AG04449 (cell line): ENCODE results near the gene ACLY.

Experiments
- CTCF ChIA-PET: fragments of 350-600 bp; formaldehyde crosslinking; extraction: SDS; loops from one replicate; lab custom pipeline; 2021; ENCODE audit warnings: antibody characterized with exemption; lab: Yijun Ruan, JAX
- POLR2A ChIA-PET: fragments of 400-600, 350-600 bp; formaldehyde crosslinking; extraction: SDS; loops from one replicate; lab custom pipeline; 2020; ENCODE audit warnings: antibody characterized with exemption, inconsistent platforms; lab: Yijun Ruan, JAX
- DNase-seq: peaks from one replicate; pipeline ENCODE4 v3.0.0-alpha.2; 2010; ENCODE audit warnings: low read depth, low spot score
- H3K4me3 ChIP-seq: 2 replicates; pipeline ENCODE4 v1.5.1; 2011; ENCODE audit warnings: low read depth, mild to moderate bottlenecking, control low read depth, low read length
- CTCF ChIP-seq: IDR thresholded peaks from one replicate; pipeline ENCODE4 v1.5.1; 2011; ENCODE audit warnings: mild to moderate bottlenecking, moderate library complexity, low read length, control low read depth, inconsistent platforms; ENCODE audit not compliant: insufficient read depth; ENCODE audit errors: missing control alignments

Gene ACLY

GRCh38 chr17:41912925-41913324 is 5.8 kb downstream of the ACLY start:
- DNase-seq: no peak
- POLR2A ChIA-PET: interaction anchor here (0.7 kb wide), 2 partner anchors 12 to 17 kb away, joined by 3 read pairs; no protein-coding TSS in a partner anchor
- CTCF ChIA-PET: interaction anchor here (0.6 to 1.4 kb wide), 4 partner anchors 18 to 1014 kb away, joined by 3 to 5 read pairs (median 4); partner anchors contain the start of gene ODAD4
- peak; percentile 1 for TF ChIP-seq CTCF
- no peak overlapping the region for H3K4me3 ChIP-seq

DNA sequence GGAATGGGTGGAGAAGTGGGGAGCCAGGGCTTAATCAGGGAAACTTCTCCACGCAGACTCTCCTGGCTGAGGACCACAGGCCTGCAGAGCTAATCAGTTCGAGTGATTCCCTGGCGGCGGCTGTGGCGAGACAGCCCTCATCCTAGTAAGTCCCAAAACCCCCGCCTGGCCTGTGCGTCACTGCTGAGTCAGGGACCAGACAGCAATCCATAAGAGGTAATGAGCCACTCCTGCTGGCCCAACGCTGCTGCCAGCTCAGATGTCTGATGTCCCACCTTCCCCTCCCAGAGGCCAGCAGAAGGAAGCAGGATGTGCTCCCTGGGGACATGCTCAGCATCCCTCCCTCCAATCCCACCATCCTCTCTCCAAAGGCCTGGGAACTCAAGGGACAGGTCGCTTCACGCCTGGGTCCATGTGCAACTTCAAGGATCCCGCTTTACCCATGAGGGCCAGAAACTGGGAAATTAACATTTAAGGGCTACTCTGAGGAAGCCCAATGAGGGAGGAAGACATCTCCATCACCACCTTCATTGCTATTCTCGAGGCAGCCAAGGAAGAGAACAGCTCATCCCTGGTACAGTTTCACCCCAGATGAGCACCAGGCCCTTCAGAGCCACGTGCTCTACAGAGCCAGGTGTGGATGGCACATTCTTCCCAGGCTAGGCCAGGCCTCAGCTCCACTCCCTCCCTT is 7.9 kb downstream of the ACLY start:
- peak; percentile 7 for TF ChIP-seq CTCF
- DNase-seq: peak; percentile 93
- ChIA-PET CTCF (interaction anchor here (0.7 to 2.0 kb wide), 5 partner anchors 16 to 206 kb away, joined by 3 to 6 read pairs (median 3); no protein-coding TSS in a partner anchor), POLR2A (interaction anchor here (0.7 to 2.4 kb wide), 6 partner anchors 8 to 243 kb away, joined by 3 to 21 read pairs (median 4); partner anchors contain the start of genes ACLY and CNP)
- no peak overlapping the region for H3K4me3 ChIP-seq

DNA sequence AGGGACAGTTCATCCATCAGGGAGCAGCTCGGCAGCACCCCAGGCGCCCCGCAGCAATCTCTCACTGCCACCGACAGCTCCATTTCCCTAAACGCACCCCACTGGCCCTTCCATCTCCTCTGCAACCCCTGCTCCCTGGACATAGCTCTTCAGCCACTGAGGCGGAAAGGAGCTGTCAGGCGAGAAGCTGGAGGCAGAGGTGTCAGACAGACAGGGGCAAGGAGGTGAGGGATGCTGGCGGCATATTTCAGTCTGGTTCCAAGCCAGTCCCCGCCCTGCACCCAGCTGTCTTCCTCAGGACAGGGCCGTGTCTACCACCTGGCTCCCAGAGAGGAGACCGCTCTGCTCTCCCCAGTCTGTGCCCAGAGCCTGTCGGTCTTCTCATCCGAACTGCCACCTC is 9.7 kb downstream of the ACLY start:
- no peak overlapping the region for H3K4me3 ChIP-seq
- CTCF ChIA-PET: interaction anchor here (1.5 to 2.0 kb wide), 3 partner anchors 18 to 50 kb away, joined by 3 to 5 read pairs (median 4); no protein-coding TSS in a partner anchor
- POLR2A ChIA-PET: interaction anchor here (1.2 to 2.4 kb wide), 2 partner anchors 9 to 15 kb away, joined by 4 to 17 read pairs; partner anchors contain the start of gene ACLY
- no peak for DNase-seq
- no peak for TF ChIP-seq CTCF

DNA sequence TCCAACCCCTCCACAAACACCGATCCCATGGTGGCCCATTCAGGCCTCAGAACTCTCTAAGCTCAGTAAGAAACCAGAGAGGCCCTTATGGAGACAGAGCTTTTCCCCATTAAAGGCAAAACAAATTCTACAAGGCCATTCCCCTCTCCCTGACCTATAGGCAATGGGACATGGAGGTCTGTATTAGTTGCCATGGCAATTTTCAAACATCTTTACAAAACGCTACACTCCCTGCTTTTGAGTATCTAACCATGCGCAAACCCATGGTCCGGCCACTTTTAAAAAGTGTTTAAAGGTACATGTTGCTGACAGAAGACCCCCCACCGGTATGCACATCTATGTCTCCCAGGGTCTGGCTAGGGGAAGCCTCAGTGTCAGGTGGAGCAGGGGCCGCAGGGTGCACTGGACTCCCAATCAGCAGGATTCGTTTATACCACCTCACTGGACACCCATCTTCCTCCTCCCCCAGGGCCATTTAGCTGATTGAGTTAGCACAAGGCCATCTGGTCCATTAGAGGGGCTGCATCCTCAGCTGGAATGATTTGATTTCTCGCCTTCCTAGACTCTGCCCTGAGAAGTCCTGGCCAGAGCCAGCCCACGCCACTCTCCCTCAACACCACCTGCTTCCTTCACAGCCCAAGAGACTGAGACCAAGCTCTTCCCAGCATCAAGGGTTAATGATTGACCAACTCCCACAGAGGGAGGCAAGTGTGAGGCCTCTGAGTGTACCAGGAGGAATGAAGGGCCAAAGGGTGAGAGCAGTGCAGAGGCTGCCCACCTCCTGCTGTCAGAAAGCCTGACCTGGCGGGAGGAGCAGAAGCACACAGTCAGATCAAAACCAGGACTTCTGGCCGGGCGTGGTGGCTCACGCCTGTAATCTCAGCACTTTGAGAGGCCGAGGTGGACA is 10.9 kb downstream of the ACLY start:
- POLR2A ChIA-PET: interaction anchor here (0.7 to 1.4 kb wide), 3 partner anchors 9 to 14 kb away, joined by 3 to 4 read pairs (median 4); partner anchors contain the start of gene ACLY
- H3K4me3 ChIP-seq: no peak overlapping the region
- CTCF ChIA-PET: interaction anchor here (0.6 to 1.7 kb wide), 4 partner anchors 22 to 57 kb away, joined by 3 to 4 read pairs (median 3); no protein-coding TSS in a partner anchor
- DNase-seq: no peak
- no peak for TF ChIP-seq CTCF

GRCh38 chr17:41907185-41907556 is 11.6 kb downstream of the ACLY start:
- TF ChIP-seq CTCF: no peak
- ChIA-PET CTCF (interaction anchor here (0.6 to 0.7 kb wide), 2 partner anchors 38 to 53 kb away, joined by 3 read pairs; no protein-coding TSS in a partner anchor), POLR2A (interaction anchor here (0.6 to 1.4 kb wide), 3 partner anchors 12 to 13 kb away, joined by 3 to 4 read pairs (median 4); partner anchors contain the start of gene ACLY)
- DNase-seq: peak; percentile 34
- no peak overlapping the region for H3K4me3 ChIP-seq
